HG03039 (cell line): Measurements from ENCODE around the gene BAG3.

Source experiments
- ATAC-seq: cut with Tn5 transposase; IDR thresholded peaks from one replicate; pipeline ENCODE4 v1.9.1; 2021; ENCODE audit warnings: mild to moderate bottlenecking, moderate library complexity; ENCODE audit not compliant: unreplicated experiment

BAG3 gene

GRCh38 chr10:119665901-119666708 is 14.9 kb downstream of the BAG3 start:
- no peak for ATAC-seq

DNA sequence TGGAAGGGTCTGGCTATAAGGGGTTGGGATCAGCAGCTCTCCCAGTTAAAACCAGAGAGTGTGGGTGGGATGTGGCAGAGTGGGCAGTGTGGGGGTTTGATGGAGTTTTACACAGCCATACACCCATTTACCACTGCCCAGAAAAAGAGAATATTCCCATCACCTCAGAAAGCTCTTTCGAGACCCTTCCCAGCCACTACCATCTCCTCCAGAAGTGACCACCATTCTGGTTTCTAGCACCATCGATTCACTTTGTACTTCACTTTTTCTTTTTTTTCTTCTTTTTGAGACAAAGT is 15.5 kb downstream of the BAG3 start:
- no peak for ATAC-seq

DNA sequence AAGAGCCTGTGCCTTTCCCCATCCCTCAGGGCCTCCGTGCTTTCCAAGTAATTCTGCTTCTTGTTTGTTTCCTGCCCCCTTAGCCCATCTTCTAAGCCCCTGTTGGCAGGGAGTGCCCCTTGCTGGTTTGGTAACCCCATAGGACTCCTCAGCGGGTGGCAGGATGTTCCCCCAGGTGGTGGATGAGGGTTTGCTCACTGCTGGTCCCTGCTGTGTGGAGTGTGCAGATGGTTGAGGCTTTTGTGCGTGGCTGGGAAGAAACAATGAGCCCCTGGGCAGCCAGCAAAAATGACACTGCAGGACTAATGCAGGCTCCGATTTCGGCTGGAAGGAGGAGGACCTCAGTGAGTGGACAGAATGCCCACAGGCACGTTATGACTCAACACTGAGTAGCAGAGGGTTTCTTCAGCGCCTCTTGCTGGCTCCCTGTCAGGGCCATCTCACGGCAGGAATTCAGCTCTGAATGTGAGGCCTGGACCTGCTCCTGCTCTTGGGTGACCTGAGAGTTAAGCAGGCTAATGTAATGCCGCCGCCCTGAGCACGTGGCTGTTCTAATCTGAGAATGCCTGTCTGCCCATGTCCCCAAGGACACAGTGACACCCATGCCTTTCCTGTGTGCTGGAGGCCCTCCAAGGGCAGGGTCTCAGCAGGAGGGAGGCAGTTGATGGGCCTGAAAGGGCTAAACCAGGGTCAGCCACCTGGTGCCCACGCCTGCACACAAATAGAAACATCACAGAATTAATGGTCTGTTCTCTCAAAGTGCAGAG is 16.6 kb downstream of the BAG3 start:
- no peak for ATAC-seq

GRCh38 chr10:119668461-119668860 is 17.3 kb downstream of the BAG3 start:
- ATAC-seq: no peak

GRCh38 chr10:119669331-119669730 is 18.2 kb downstream of the BAG3 start:
- ATAC-seq: no peak

DNA sequence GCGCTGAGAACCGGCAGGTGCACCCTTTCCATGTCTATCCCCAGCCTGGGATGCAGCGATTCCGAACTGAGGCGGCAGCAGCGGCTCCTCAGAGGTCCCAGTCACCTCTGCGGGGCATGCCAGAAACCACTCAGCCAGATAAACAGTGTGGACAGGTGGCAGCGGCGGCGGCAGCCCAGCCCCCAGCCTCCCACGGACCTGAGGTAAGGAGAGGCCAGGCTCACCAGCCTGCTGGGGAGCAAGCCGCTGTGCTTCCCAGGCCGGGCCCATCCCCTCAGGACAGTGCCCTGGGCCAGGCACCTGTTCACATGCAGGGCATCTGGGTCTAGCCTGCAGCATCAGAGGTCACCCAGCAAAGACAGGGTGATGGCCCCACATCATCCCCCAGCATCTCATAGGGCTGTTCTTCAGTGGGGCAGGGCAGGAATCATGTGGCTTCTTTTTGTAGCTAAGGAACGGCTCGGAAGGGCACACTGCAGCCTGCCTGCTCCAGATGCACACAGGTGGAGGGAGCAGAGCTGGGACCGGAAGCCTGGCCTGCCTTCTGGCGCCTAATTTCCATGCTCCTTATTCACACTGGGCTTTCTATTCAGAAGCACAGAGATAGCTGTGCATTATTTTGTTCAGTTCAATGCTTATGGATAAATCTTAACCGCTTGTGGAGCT is 18.9 kb downstream of the BAG3 start:
- ATAC-seq: no peak

DNA sequence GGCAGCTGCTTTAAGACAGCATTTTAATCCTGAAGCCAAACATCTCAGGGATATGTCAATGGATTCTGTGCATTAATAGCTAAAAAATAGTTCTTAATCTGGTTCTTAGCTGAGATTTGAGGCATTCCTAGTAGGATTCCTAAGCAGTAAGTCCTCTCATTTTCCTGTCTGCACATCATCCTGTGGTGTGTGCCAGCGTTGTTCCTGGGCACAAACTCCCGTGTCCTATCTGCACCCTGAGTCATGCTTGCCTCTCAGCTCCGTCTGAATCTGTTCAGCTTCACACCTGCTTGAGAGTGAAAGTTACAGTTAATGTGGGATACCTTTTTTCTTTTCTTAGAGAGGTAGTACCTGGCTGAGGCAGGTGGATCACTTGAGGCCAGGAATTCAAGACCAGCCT is 19.5 kb downstream of the BAG3 start:
- ATAC-seq: no peak

DNA sequence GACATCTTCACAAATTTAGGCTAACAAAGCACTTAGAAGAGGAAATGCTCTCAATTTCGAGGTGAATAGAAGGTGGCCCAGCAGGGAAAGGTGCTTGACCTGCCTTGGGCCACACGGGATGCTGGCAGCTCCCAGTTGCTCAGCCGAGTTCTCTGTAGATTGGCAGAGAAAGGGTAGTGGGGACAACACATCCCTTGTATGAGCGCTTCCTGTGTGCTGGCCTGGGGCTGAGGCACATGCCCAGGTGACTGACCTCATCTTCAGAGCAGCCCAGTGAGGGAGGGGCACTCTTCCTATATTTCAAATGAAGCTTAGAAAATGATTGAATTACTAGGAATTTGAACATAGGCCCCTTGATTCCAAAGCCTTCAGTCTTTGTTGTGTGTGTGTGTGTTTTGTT is 20.2 kb downstream of the BAG3 start:
- no peak for ATAC-seq

- no peak for ATAC-seq
These were observed 21.1 kb downstream of the BAG3 start for GRCh38 chr10:119672291-119672690.

DNA sequence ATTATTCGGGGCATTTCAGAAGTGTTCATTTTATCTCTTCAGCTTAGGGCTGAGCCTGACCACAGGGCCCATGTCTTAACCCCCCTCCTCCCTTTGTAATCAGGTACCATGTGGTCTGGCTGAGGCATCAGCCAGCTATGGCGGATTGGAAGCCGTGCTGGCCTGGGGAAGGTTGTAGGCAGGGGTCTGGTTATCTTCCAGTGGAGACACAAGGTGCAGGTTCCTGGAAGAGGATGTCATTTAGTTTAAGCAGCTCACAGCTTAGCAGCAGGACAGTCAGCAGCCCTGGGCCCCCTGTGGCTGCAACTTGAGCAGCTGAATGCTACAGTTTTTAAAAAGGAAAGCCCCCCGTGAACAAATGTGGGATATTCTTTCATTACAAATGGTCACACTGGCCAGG is 22.1 kb downstream of the BAG3 start:
- no peak for ATAC-seq

DNA sequence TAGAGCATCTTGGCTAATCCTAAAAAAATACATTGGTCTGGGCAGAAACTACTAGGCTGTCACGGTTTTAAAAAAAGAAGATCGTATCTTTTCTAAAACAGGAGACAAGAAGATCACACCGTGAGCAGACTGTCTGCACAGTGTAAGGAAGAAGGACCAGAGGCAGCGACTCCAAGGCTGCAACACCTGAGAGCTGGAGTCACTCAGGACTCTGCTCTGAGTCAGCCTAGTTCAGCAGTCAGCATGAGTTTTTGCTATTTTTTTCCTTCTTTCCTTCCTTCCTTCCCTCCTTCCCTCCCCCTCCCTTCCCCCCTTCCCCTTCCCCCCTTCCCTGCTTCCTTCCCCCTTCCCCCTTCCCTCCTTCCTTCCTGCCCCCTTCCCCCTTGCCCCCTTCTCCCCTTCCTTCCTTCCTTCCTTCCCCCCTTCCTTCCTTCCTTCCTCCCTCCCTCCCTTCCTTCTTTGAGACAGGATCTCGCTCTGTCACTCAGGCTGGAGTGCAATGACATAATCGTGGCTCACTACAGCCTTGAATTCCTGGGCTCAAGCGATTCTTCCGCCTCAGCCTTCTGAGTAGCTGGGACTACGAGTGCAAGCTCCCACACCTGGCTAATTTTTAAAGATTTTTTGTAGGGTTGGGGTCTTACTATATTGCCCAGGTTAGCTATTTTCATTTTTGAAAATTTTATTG is 24.4 kb downstream of the BAG3 start:
- no peak for ATAC-seq

GRCh38 chr10:119677126-119677525 is 25.9 kb downstream of the BAG3 start:
- ATAC-seq: no peak

GRCh38 chr10:119677904-119678755 is 26.9 kb downstream of the BAG3 start:
- no peak for ATAC-seq

DNA sequence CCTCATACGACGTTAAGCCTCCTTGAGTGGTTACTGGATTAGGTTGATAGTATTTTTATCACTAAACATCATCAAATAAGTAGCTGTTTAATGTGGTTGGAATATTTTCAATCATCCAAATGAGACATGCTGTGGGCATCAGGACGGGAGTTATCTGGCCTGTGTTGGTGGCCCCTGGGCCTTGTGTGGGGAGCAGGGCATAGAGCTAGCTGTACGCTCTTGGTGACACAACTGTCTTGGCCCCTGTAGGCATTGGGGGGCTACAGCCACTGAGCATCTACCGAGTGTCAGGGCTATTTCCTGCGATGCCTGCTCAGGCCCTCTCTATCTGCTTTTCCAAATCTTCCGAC is 28.3 kb downstream of the BAG3 start:
- ATAC-seq: no peak

GRCh38 chr10:119680050-119680449 is 28.9 kb downstream of the BAG3 start:
- ATAC-seq: no peak

GRCh38 chr10:119680650-119681081 is 29.5 kb downstream of the BAG3 start:
- ATAC-seq: no peak

GRCh38 chr10:119686465-119687191 is 35.4 kb downstream of the BAG3 start:
- ATAC-seq: no peak

DNA sequence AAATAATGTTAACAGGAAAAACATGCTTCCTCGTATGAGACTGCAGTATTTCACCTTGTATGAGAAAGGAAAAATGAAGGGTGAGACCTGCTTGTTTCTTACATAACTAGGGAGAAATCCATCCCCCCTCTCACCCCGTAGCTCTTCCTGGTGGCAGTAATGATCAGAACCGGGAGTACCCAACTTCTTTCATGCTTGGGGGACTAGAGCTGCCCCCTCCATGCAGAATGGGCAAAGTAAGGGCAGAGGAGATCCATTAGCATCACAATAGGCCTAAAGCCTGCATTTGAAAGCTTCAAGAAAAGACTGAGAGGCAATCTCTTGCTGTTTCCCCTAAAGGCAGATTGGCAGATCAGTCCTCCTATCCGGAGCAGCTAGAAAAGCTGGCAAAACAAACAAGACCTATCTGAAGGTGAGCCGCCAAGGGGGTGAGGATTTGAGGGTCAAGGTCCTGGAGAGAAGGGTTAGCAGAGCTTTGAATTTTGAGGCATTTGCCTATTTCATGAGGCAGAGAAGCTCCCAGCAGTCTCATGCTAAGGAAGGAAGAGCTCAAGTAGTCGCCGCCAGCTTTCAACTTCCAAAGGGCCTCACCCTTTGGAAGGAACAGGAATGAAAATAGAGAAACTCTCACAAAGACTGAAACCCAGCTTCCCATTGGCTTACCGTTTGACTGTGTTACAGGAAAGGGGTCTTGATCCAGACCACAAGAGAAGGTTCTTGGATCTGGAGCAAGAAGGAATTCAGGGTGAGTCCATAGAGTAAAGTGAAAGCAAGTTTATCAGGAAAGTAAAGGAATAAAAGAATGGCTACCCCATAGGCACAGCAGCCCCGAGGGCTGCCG is 36.2 kb downstream of the BAG3 start:
- ATAC-seq: no peak

DNA sequence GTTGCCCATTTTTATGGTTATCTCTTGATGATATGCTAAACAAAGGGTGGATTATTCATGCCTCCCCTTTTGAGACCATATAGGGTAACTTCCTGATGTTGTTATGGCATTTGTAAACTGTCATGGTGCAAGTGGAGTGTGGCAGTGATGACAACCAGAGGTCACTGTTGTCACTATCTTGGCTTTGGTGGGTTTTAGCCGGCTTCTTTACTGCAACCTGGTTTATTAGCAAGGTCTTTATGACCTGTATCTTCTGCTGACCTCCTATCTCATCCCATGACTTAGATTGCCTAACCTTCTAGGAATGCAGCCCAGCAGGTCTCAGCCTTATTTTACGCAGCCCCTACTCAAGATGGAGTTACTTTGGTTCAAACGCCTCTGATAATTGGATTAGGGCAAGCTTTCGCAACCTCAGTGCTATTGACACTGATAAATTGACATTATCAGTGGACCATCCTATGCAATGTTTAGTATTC is 36.9 kb downstream of the BAG3 start:
- ATAC-seq: no peak
